CD4-positive, alpha-beta memory T cell (primary cell): ENCODE measurements around the gene TSC2. TPM values are rescaled to one million over a fixed set of nuclear protein-coding genes. Genes with fewer than 3 reads are reported as not detected.

Experiments used
- CTCF ChIA-PET: fragments of 350-600 bp; sonication (Branson Sonifier 250); formaldehyde crosslinking; loops from one replicate; lab custom pipeline; 2021; ENCODE audit warnings: inconsistent platforms; ENCODE audit not compliant: partially characterized antibody; lab: Charles Lee
- POLR2A ChIA-PET: fragments of 350-600 bp; sonication (Branson Sonifier 250); formaldehyde crosslinking; loops from one replicate; lab custom pipeline; 2021; ENCODE audit not compliant: partially characterized antibody; lab: Charles Lee
- DNase-seq, 5 donors: peaks; one replicate each; pipeline versions ENCODE4 v3.0.0 to v3.0.0-alpha.2; 2020 to 2022; ENCODE audit warnings: mixed read lengths in 1 of 5
- H3K27ac ChIP-seq: one replicate; pipeline ENCODE4 v1.7.0; 2013; ENCODE audit warnings: low read depth, low read length
- H3K27me3 ChIP-seq: 2 replicates; pipeline ENCODE4 v1.7.0; 2013; ENCODE audit warnings: mild to moderate bottlenecking, low read length, moderate library complexity; ENCODE audit not compliant: insufficient read depth
- H3K36me3 ChIP-seq: 2 replicates; pipeline ENCODE4 v1.7.0; 2013; ENCODE audit warnings: mild to moderate bottlenecking, low read length, moderate library complexity; ENCODE audit not compliant: insufficient read depth
- H3K4me1 ChIP-seq: 2 replicates; pipeline ENCODE4 v1.7.0; 2013; ENCODE audit warnings: mild to moderate bottlenecking, low read length, moderate library complexity; ENCODE audit not compliant: insufficient read depth
- H3K4me3 ChIP-seq, 2 donors: one replicate each; pipeline ENCODE4 v1.7.0; 2013; ENCODE audit warnings: low read length in 2 of 2, mild to moderate bottlenecking in 1 of 2
- H3K9me3 ChIP-seq, 2 donors: one replicate each; pipeline ENCODE4 v1.7.0; 2013; ENCODE audit warnings: low read length in 2 of 2, control low read depth in 1 of 2; ENCODE audit not compliant: control insufficient read depth in 1 of 2
- H3K27ac Mint-ChIP-seq, 7 donors: one replicate each; pipeline ENCODE4 v1.8.0; 2020 to 2021; ENCODE audit warnings: mixed read lengths in 7 of 7, mild to moderate bottlenecking in 6 of 7, inconsistent platforms in 3 of 7, moderate library complexity in 3 of 7
- H3K27me3 Mint-ChIP-seq, 2 donors: one replicate each; pipeline ENCODE4 v1.8.0; 2020 to 2021; ENCODE audit warnings: mixed read lengths in 2 of 2
- H3K36me3 Mint-ChIP-seq, 2 donors: one replicate each; pipeline ENCODE4 v1.8.0; 2020 to 2021; ENCODE audit warnings: mixed read lengths in 2 of 2, inconsistent platforms in 1 of 2, mild to moderate bottlenecking in 1 of 2
- H3K4me1 Mint-ChIP-seq, 4 donors: one replicate each; pipeline ENCODE4 v1.8.0; 2020 to 2021; ENCODE audit warnings: mixed read lengths in 4 of 4, mild to moderate bottlenecking in 1 of 4
- H3K4me3 Mint-ChIP-seq, 8 donors: one replicate each; pipeline ENCODE4 v1.8.0; 2020 to 2021; ENCODE audit warnings: mixed read lengths in 8 of 8, mild to moderate bottlenecking in 7 of 8, moderate library complexity in 6 of 8, inconsistent platforms in 3 of 8
- H3K9me3 Mint-ChIP-seq, 8 donors: one replicate each; pipeline ENCODE4 v1.8.0; 2020 to 2021; ENCODE audit warnings: mixed read lengths in 8 of 8, mild to moderate bottlenecking in 5 of 8, inconsistent platforms in 3 of 8, moderate library complexity in 1 of 8
- intact Hi-C: fragments of 100-400 bp; cut with micrococcal nuclease; formaldehyde crosslinking; loops from one replicate; pipeline ENCODE4 v1.15.1; 2023
- polyA plus RNA-seq, 2 donors: library from polyadenylated mRNA; unstranded; fragments of 300-500 nt; fragmentation: Illumina TruSeq; gene quantifications; one replicate each; pipeline ENCODE4 v1.2.3, GENCODE V29; 2021
- total RNA-seq, 2 experiments: library from RNA; stranded (reverse); gene quantifications; one replicate each; pipeline ENCODE4 v1.2.3, GENCODE V29; 2021

The TSC2 gene
- total RNA-seq (100 to 1,000 TPM; 157 to 177 TPM), polyA plus RNA-seq (10 to 100 TPM; 20.7 to 50.8 TPM)

- H3K4me1 ChIP-seq = peaks cover 24% of the 10 kb centered on the region
- CTCF ChIA-PET = interaction anchor here (1.3 to 1.5 kb wide), 2 partner anchors 8 to 93 kb away, joined by 5 to 11 read pairs; no protein-coding TSS in a partner anchor
- Mint-ChIP-seq H3K4me3 (peak within 1 kb of the TSS; percentile 91 to 96 (median 93)), H3K4me1 (peaks cover 11 to 27% (median 17%) of the 10 kb centered on the region in 4 donors), H3K27me3 (no peaks in the 10 kb centered on the region), H3K36me3 (peaks cover 2 to 12% of the 10 kb centered on the region in 2 donors), H3K27ac (peak within 1 kb of the TSS; percentile 42 to 91 (median 85)), H3K9me3 (no peaks in the 10 kb centered on the region)
- H3K36me3 ChIP-seq = peaks cover 5% of the 10 kb centered on the region
- H3K4me3 ChIP-seq = peak within 1 kb of the TSS; percentile 81 to 82
- intact Hi-C loops = loop anchor here (1.0 to 5.0 kb wide), 6 partner anchors 25 to 413 kb away; partner anchors contain the start of genes RNPS1, TEDC2, TRAF7 and ZNF598
- H3K27ac ChIP-seq = peak within 1 kb of the TSS; percentile 73
- H3K27me3 ChIP-seq = no peaks in the 10 kb centered on the region
- H3K9me3 ChIP-seq = no peaks in the 10 kb centered on the region
- POLR2A ChIA-PET = interaction anchor here (0.7 to 3.5 kb wide), 18 partner anchors 9 to 705 kb away, joined by 3 to 38 read pairs (median 3); partner anchors contain the start of genes CEMP1, ECI1, NHERF2 and PKD1
- DNase-seq = peak; percentile 88 to 91 (median 89)
Observed at GRCh38 chr16:2047330-2048115, at the start of gene TSC2, which contains the start of gene NTHL1. TSS of gene TSC2 (plus strand) at chr16:2047985. CDS start at chr16:2048616, 631 bp downstream. TSS of gene NTHL1 (minus strand) at chr16:2047834. CDS start at chr16:2047823, 11 bp downstream.

GRCh38 chr16:1998360-1998835 is 49.4 kb upstream of the TSC2 start:
- DNase-seq = no peak
- no peaks in the 10 kb centered on the region for H3K27me3 Mint-ChIP-seq
- ChIA-PET CTCF (no interaction called here), POLR2A (interaction anchor here (0.6 kb wide), 1 partner anchor 32 kb away, joined by 3 read pairs; no protein-coding TSS in a partner anchor)
- peaks cover 36% of the 10 kb centered on the region for H3K36me3 ChIP-seq
- H3K27me3 ChIP-seq = no peaks in the 10 kb centered on the region
- H3K4me3 ChIP-seq = no peak overlapping the region
- peaks cover 14 to 18% of the 10 kb centered on the region in 2 donors for H3K36me3 Mint-ChIP-seq
- H3K27ac ChIP-seq = no peak overlapping the region
- H3K4me1 ChIP-seq = peaks cover under 1% of the 10 kb centered on the region
- H3K9me3 ChIP-seq = no peaks in the 10 kb centered on the region
- no peak overlapping the region for H3K4me3 Mint-ChIP-seq
- H3K27ac Mint-ChIP-seq = peak overlapping the region in 1 of 7 donors; percentile 82
- peaks cover 0 to under 1% (median 0%) of the 10 kb centered on the region in 8 donors for H3K9me3 Mint-ChIP-seq
- intact Hi-C loops = no loop called here
- H3K4me1 Mint-ChIP-seq = peaks cover 0 to 2% (median 0%) of the 10 kb centered on the region in 4 donors

GRCh38 chr16:1998852-1999801 is 48.7 kb upstream of the TSC2 start:
- peaks cover 14 to 18% of the 10 kb centered on the region in 2 donors for H3K36me3 Mint-ChIP-seq
- no peaks in the 10 kb centered on the region for H3K9me3 ChIP-seq
- peaks cover 0 to 7% (median 0%) of the 10 kb centered on the region in 4 donors for H3K4me1 Mint-ChIP-seq
- H3K4me3 Mint-ChIP-seq = no peak overlapping the region
- peaks cover 38% of the 10 kb centered on the region for H3K36me3 ChIP-seq
- no peaks in the 10 kb centered on the region for H3K27me3 ChIP-seq
- H3K4me3 ChIP-seq = no peak overlapping the region
- no peaks in the 10 kb centered on the region for H3K27me3 Mint-ChIP-seq
- H3K27ac ChIP-seq = no peak overlapping the region
- no peak for DNase-seq
- POLR2A ChIA-PET = interaction anchor here (0.6 kb wide), 1 partner anchor 33 kb away, joined by 3 read pairs; no protein-coding TSS in a partner anchor
- CTCF ChIA-PET = no interaction called here
- H3K4me1 ChIP-seq = peaks cover 7% of the 10 kb centered on the region
- H3K27ac Mint-ChIP-seq = no peak overlapping the region
- H3K9me3 Mint-ChIP-seq = no peaks in the 10 kb centered on the region
- intact Hi-C loops = no loop called here

GRCh38 chr16:1999866-2000514 is 47.8 kb upstream of the TSC2 start:
- POLR2A ChIA-PET = interaction anchor here (0.8 kb wide), 1 partner anchor 35 kb away, joined by 3 read pairs; the partner anchor contains the start of gene RPS2
- Histone ChIP-seq H3K4me3 (no peak overlapping the region), H3K9me3 (no peaks in the 10 kb centered on the region), H3K4me1 (peaks cover 12% of the 10 kb centered on the region), H3K27ac (no peak overlapping the region), H3K27me3 (no peaks in the 10 kb centered on the region), H3K36me3 (peaks cover 38% of the 10 kb centered on the region)
- Mint-ChIP-seq H3K36me3 (peaks cover 14 to 20% of the 10 kb centered on the region in 2 donors), H3K4me3 (no peak overlapping the region), H3K4me1 (peaks cover 0 to 12% (median 0%) of the 10 kb centered on the region in 4 donors), H3K9me3 (no peaks in the 10 kb centered on the region), H3K27me3 (no peaks in the 10 kb centered on the region), H3K27ac (no peak overlapping the region)
- CTCF ChIA-PET = no interaction called here
- DNase-seq = no peak
- intact Hi-C loops = no loop called here

DNA sequence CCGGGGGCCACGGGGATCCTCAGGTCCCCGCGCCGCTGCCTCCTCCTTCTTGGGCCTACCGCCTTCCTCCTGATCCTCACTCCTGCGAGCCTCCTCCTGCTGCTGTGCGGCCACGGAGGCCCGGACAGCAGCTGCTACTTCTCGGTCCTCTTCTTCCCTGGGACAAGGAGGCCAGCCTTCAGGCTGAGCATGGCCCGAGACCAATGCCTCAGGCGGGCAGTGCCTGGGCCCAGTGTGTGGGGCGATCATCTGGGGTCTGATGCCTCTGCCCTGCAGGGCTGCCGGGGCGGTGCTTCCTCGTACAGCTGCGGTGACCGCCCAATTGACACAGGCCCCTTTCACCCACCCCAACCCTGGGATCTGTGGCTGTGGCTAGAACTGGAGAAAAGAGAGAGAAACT is 46.8 kb upstream of the TSC2 start:
- H3K9me3 Mint-ChIP-seq = no peaks in the 10 kb centered on the region
- DNase-seq = no peak
- H3K4me1 ChIP-seq = peaks cover 13% of the 10 kb centered on the region
- peaks cover 14 to 20% of the 10 kb centered on the region in 2 donors for H3K36me3 Mint-ChIP-seq
- intact Hi-C loops = no loop called here
- H3K4me3 Mint-ChIP-seq = no peak overlapping the region
- H3K27me3 ChIP-seq = no peaks in the 10 kb centered on the region
- H3K4me1 Mint-ChIP-seq = peaks cover 2 to 18% (median 4%) of the 10 kb centered on the region in 4 donors
- peak overlapping the region in 1 of 7 donors; percentile 7 for H3K27ac Mint-ChIP-seq
- ChIA-PET CTCF (no interaction called here), POLR2A (interaction anchor here (0.8 kb wide), 1 partner anchor 36 kb away, joined by 3 read pairs; the partner anchor contains the start of gene RPS2)
- no peak overlapping the region for H3K27ac ChIP-seq
- peaks cover 38% of the 10 kb centered on the region for H3K36me3 ChIP-seq
- no peaks in the 10 kb centered on the region for H3K27me3 Mint-ChIP-seq
- H3K4me3 ChIP-seq = no peak overlapping the region
- no peaks in the 10 kb centered on the region for H3K9me3 ChIP-seq
